ENCODE results near the gene ELP1. TPM values are rescaled to one million over a fixed set of nuclear protein-coding genes. Genes with fewer than 3 reads are reported as not detected.
"Not testable (repeated sequence)": the region's sequence is repeated elsewhere in the genome, so short reads cannot be mapped to it uniquely, and the experiment has no call there.

Gene ELP1
- total RNA-seq, 1 donor from 2014 or later, result 8.8 TPM

- H3K27ac ChIP-seq, result no peak overlapping the region
- H3K27me3 ChIP-seq, result no peaks in the 10 kb centered on the region
- no peak overlapping the region for H3K4me3 ChIP-seq
- TF ChIP-seq CTCF (IDR thresholded peaks at IDR 0.05), result peak in 1 of 3 experiments; percentile 18
- no peaks in the 10 kb centered on the region for H3K4me1 ChIP-seq
- intact Hi-C loops (cut with DNase I), result no loop called here
- H3K9me3 ChIP-seq, result no peaks in the 10 kb centered on the region
- H3K36me3 ChIP-seq, result peaks cover 44 to 72% of the 10 kb centered on the region in 2 donors
- no peak for DNase-seq (ENCODE audit: low spot score in 2 of 2)
Measured at GRCh38 chr9:108889649-108890067, 44.3 kb downstream of the ELP1 start.

GRCh38 chr9:108886594-108887271 is 47.2 kb downstream of the ELP1 start:
- H3K4me3 ChIP-seq; intact Hi-C loops (cut with DNase I); H3K27me3 ChIP-seq; H3K4me1 ChIP-seq; H3K9me3 ChIP-seq; H3K27ac ChIP-seq; DNase-seq (ENCODE audit: low spot score in 2 of 2): not testable (repeated sequence)
- peaks cover 23 to 56% of the 10 kb centered on the region in 2 donors for H3K36me3 ChIP-seq

GRCh38 chr9:108885643-108886348 is 48.1 kb downstream of the ELP1 start:
- intact Hi-C loops (cut with DNase I), result no loop called here
- no peak overlapping the region for H3K4me3 ChIP-seq
- H3K9me3 ChIP-seq, result no peaks in the 10 kb centered on the region
- H3K27ac ChIP-seq, result no peak overlapping the region
- H3K4me1 ChIP-seq, result no peaks in the 10 kb centered on the region
- no peaks in the 10 kb centered on the region for H3K27me3 ChIP-seq
- no peak for DNase-seq (ENCODE audit: low spot score in 2 of 2)
- peaks cover 14 to 51% of the 10 kb centered on the region in 2 donors for H3K36me3 ChIP-seq
- no peak for TF ChIP-seq CTCF (IDR thresholded peaks at IDR 0.05)

- Histone ChIP-seq H3K9me3 (no peaks in the 10 kb centered on the region), H3K4me1 (no peaks in the 10 kb centered on the region), H3K4me3 (no peak overlapping the region), H3K27ac (no peak overlapping the region), H3K27me3 (no peaks in the 10 kb centered on the region), H3K36me3 (peaks cover 15 to 52% of the 10 kb centered on the region in 2 donors)
- TF ChIP-seq CTCF (IDR thresholded peaks at IDR 0.05), result no peak
- intact Hi-C loops (cut with DNase I), result no loop called here
- DNase-seq (ENCODE audit: low spot score in 2 of 2), result no peak
Measured at GRCh38 chr9:108884701-108885100, 49.2 kb downstream of the ELP1 start.

- H3K27ac ChIP-seq, result no peak overlapping the region
- TF ChIP-seq CTCF (IDR thresholded peaks at IDR 0.05), result no peak
- H3K4me3 ChIP-seq, result no peak overlapping the region
- no peaks in the 10 kb centered on the region for H3K9me3 ChIP-seq
- no peaks in the 10 kb centered on the region for H3K4me1 ChIP-seq
- H3K36me3 ChIP-seq, result peaks cover 22 to 52% of the 10 kb centered on the region in 2 donors
- no peaks in the 10 kb centered on the region for H3K27me3 ChIP-seq
- DNase-seq (ENCODE audit: low spot score in 2 of 2), result no peak
- intact Hi-C loops (cut with DNase I), result no loop called here
Measured at GRCh38 chr9:108883085-108883484, 50.8 kb downstream of the ELP1 start.

All from ascending aorta (tissue), 2 donors.